ENCODE data around the gene KICS2. TPM values are rescaled to one million over a fixed set of nuclear protein-coding genes. Genes with fewer than 3 reads are reported as not detected.
"Not testable (repeated sequence)": the region's sequence is repeated elsewhere in the genome, so short reads cannot be mapped to it uniquely, and the experiment has no call there.

KICS2 gene
- total RNA-seq, 1 donor from 2014 or later: 12.8 TPM

- DNase-seq: no peak
- Mint-ChIP-seq H3K4me3 (no peak overlapping the region), H3K9me3 (no peaks in the 10 kb centered on the region), H3K4me1 (no peaks in the 10 kb centered on the region), H3K27me3 (peaks cover 21% of the 10 kb centered on the region), H3K36me3 (ENCODE audit: low read depth) (no peaks in the 10 kb centered on the region), H3K27ac (no peak overlapping the region)
- intact Hi-C loops (cut with micrococcal nuclease): no loop called here
Observed at GRCh38 chr12:64236549-64236948, 14.5 kb upstream of the KICS2 start.

GRCh38 chr12:64232196-64232595 is 10.1 kb upstream of the KICS2 start:
- Mint-ChIP-seq H3K9me3 (no peaks in the 10 kb centered on the region), H3K27me3 (peaks cover 37% of the 10 kb centered on the region), H3K36me3 (ENCODE audit: low read depth) (no peaks in the 10 kb centered on the region), H3K4me3 (no peak overlapping the region), H3K27ac (no peak overlapping the region), H3K4me1 (no peaks in the 10 kb centered on the region)
- intact Hi-C loops (cut with micrococcal nuclease): no loop called here
- no peak for DNase-seq

DNA sequence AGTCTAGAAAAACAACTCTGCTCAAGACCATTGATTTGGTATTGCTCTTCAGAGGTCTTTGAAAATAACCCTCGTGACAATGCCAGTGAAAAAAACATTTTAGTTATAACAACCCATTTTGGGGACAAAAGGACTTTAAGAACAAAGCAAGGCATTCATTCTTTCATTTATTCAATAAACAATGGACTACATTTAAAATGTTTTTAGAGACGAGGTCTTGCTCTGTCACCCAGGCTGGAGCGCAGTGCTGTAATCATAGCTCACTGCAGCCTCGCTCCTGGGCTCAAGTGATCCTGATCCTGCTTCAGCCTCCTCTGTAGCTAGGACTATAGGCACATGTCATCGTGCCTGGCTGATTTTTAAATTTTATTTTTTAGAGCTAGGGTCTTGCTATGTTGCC is 7.7 kb upstream of the KICS2 start:
- Mint-ChIP-seq H3K27me3 (peaks cover 40% of the 10 kb centered on the region), H3K27ac (no peak overlapping the region), H3K4me3 (no peak overlapping the region), H3K36me3 (ENCODE audit: low read depth) (no peaks in the 10 kb centered on the region), H3K4me1 (no peaks in the 10 kb centered on the region), H3K9me3 (no peaks in the 10 kb centered on the region)
- no peak for DNase-seq
- intact Hi-C loops (cut with micrococcal nuclease): no loop called here

GRCh38 chr12:64229240-64229639 is 7.1 kb upstream of the KICS2 start:
- DNase-seq: no peak
- Mint-ChIP-seq H3K27ac (no peak overlapping the region), H3K36me3 (ENCODE audit: low read depth) (no peaks in the 10 kb centered on the region), H3K27me3 (peaks cover 41% of the 10 kb centered on the region), H3K4me3 (no peak overlapping the region), H3K9me3 (no peaks in the 10 kb centered on the region), H3K4me1 (no peaks in the 10 kb centered on the region)
- intact Hi-C loops (cut with micrococcal nuclease): no loop called here

GRCh38 chr12:64225626-64226025 is 3.5 kb upstream of the KICS2 start:
- peaks cover 34% of the 10 kb centered on the region for H3K27me3 Mint-ChIP-seq
- H3K4me1 Mint-ChIP-seq: peaks cover 8% of the 10 kb centered on the region
- no peaks in the 10 kb centered on the region for H3K9me3 Mint-ChIP-seq
- intact Hi-C loops (cut with micrococcal nuclease): no loop called here
- no peak overlapping the region for H3K27ac Mint-ChIP-seq
- DNase-seq: no peak
- H3K36me3 Mint-ChIP-seq (ENCODE audit: low read depth): no peaks in the 10 kb centered on the region
- H3K4me3 Mint-ChIP-seq: no peak overlapping the region

DNA sequence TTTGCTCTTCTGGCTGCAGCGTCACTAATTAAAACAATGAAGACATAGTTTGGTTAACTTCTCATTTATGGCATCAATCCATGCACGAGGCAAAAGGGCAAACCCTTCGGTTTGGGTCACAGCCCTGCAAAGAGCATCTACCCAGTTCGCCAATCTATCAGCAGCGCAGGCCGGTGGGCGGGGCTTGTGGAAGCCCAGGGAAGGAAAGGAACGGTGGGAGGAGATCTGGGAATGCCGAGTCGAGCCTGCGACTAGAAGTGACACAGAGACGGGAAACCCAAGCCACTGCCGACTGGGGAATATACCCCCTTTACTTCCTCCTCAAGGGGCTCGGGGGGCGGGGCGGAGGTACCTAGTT is 466 bp downstream of the KICS2 start:
- DNase-seq: peak; percentile 85
- H3K9me3 Mint-ChIP-seq: no peaks in the 10 kb centered on the region
- intact Hi-C loops (cut with micrococcal nuclease): loop anchor here (1.0 to 5.0 kb wide), 5 partner anchors 183 to 1754 kb away; partner anchors contain the start of genes MON2, SRGAP1, TBK1 and XPOT
- H3K4me1 Mint-ChIP-seq: peaks cover 22% of the 10 kb centered on the region
- peak overlapping the region; percentile 90 for H3K4me3 Mint-ChIP-seq
- H3K36me3 Mint-ChIP-seq (ENCODE audit: low read depth): peaks cover 1% of the 10 kb centered on the region
- H3K27ac Mint-ChIP-seq: peak overlapping the region; percentile 97
- peaks cover 15% of the 10 kb centered on the region for H3K27me3 Mint-ChIP-seq

GRCh38 chr12:64220046-64220445 is 2.0 kb downstream of the KICS2 start:
- H3K36me3 Mint-ChIP-seq (ENCODE audit: low read depth): peaks cover 1% of the 10 kb centered on the region
- intact Hi-C loops (cut with micrococcal nuclease): loop anchor here (5.0 kb wide), 2 partner anchors 438 to 1753 kb away; partner anchors contain the start of gene MON2
- H3K4me1 Mint-ChIP-seq: peaks cover 22% of the 10 kb centered on the region
- H3K27me3 Mint-ChIP-seq: peaks cover 6% of the 10 kb centered on the region
- peak overlapping the region; percentile 34 for H3K4me3 Mint-ChIP-seq
- DNase-seq: no peak
- no peak overlapping the region for H3K27ac Mint-ChIP-seq
- H3K9me3 Mint-ChIP-seq: no peaks in the 10 kb centered on the region

DNA sequence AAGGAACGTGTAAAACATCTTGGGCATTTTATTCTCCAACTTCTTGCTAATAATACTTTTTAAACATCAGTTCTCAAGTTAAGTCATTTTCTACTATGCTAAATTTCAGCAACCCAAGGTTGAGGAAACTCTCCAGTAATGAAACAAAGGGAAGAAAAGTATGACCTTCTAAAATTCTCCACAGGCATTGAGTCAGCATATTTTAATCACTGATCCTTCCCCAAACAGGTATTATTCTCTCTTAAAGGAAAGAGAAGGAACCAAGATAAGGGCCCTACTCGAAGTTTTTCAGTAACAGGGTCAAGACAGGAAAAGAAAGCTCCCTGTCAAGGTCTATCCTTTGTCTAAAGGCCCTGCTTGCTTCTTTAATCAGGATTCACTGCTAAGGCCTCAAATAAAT is 3.0 kb downstream of the KICS2 start:
- Mint-ChIP-seq H3K4me3 (peak overlapping the region; percentile 53), H3K27ac (peak overlapping the region; percentile 47), H3K36me3 (ENCODE audit: low read depth) (peaks cover 2% of the 10 kb centered on the region), H3K9me3 (no peaks in the 10 kb centered on the region), H3K4me1 (peaks cover 22% of the 10 kb centered on the region), H3K27me3 (peaks cover under 1% of the 10 kb centered on the region)
- DNase-seq: no peak
- intact Hi-C loops (cut with micrococcal nuclease): no loop called here

- H3K4me3 Mint-ChIP-seq: peak overlapping the region; percentile 65
- no peaks in the 10 kb centered on the region for H3K27me3 Mint-ChIP-seq
Observed at GRCh38 chr12:64218597-64218996, 3.5 kb downstream of the KICS2 start.

DNA sequence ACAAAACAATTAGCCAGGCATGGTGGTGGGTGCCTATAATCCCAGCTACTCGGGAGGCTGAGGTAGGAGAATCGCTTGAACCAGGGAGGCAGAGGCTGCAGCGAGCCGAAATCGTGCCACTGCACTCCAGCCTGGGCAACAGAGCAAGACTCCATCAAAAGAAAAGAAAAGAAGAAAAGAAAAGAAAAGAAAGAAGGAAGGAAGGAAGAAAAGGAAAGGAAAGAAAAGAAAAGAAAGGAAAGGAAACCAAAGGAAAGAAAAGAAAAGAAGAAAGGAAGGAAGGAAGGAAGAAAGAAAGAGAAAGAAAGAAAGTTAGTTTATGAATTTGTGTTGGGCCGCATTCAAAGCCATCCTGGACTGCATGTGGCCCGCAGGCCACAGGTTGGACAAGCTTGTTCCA is 4.5 kb downstream of the KICS2 start:
- H3K36me3 Mint-ChIP-seq (ENCODE audit: low read depth); H3K4me3 Mint-ChIP-seq; H3K27ac Mint-ChIP-seq; DNase-seq; H3K9me3 Mint-ChIP-seq; intact Hi-C loops (cut with micrococcal nuclease); H3K27me3 Mint-ChIP-seq: not testable (repeated sequence)
- H3K4me1 Mint-ChIP-seq: peaks cover 20% of the 10 kb centered on the region

More at GRCh38 chr12:64218597-64218996, 3.5 kb downstream of the KICS2 start:
- Mint-ChIP-seq H3K9me3 (no peaks in the 10 kb centered on the region), H3K4me1 (peaks cover 23% of the 10 kb centered on the region), H3K27ac (peak overlapping the region; percentile 32), H3K36me3 (ENCODE audit: low read depth) (peaks cover 7% of the 10 kb centered on the region)
- intact Hi-C loops (cut with micrococcal nuclease): no loop called here
- no peak for DNase-seq

- peaks cover 18% of the 10 kb centered on the region for H3K36me3 Mint-ChIP-seq (ENCODE audit: low read depth)
- H3K9me3 Mint-ChIP-seq: no peaks in the 10 kb centered on the region
- no peak for DNase-seq
- no peak overlapping the region for H3K27ac Mint-ChIP-seq
- intact Hi-C loops (cut with micrococcal nuclease): no loop called here
- H3K4me1 Mint-ChIP-seq: peaks cover 16% of the 10 kb centered on the region
- no peaks in the 10 kb centered on the region for H3K27me3 Mint-ChIP-seq
- no peak overlapping the region for H3K4me3 Mint-ChIP-seq
Observed at GRCh38 chr12:64216239-64216638, 5.9 kb downstream of the KICS2 start.

GRCh38 chr12:64212119-64212746 is 9.9 kb downstream of the KICS2 start:
- peaks cover 2% of the 10 kb centered on the region for H3K4me1 Mint-ChIP-seq
- peaks cover 17% of the 10 kb centered on the region for H3K36me3 Mint-ChIP-seq (ENCODE audit: low read depth)
- DNase-seq: no peak
- no peak overlapping the region for H3K27ac Mint-ChIP-seq
- no peaks in the 10 kb centered on the region for H3K27me3 Mint-ChIP-seq
- intact Hi-C loops (cut with micrococcal nuclease): no loop called here
- H3K9me3 Mint-ChIP-seq: no peaks in the 10 kb centered on the region
- no peak overlapping the region for H3K4me3 Mint-ChIP-seq

DNA sequence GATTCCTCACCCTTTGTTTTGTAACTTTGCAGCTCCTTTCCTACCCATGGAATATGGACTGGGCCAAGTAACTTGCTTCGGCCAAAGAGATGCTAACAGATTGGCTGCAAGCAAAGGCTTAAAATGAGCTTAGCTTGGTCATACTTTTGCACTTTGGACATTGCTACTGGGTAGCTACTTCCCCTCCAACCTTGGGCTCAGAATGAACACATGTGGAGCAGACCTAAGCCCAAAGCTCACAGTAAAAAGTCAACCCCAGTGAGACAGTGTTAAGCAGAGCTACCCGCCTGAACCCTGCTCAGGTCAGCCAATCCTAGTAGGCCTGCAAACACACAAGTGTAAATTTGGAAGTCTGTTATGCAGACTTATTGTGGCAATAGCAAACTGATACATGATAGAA is 14.6 kb downstream of the KICS2 start:
- Mint-ChIP-seq H3K27me3 (no peaks in the 10 kb centered on the region), H3K9me3 (peaks cover 5% of the 10 kb centered on the region), H3K36me3 (ENCODE audit: low read depth) (peaks cover 29% of the 10 kb centered on the region), H3K27ac (no peak overlapping the region), H3K4me3 (no peak overlapping the region), H3K4me1 (peaks cover 2% of the 10 kb centered on the region)
- intact Hi-C loops (cut with micrococcal nuclease): no loop called here
- DNase-seq: no peak

DNA sequence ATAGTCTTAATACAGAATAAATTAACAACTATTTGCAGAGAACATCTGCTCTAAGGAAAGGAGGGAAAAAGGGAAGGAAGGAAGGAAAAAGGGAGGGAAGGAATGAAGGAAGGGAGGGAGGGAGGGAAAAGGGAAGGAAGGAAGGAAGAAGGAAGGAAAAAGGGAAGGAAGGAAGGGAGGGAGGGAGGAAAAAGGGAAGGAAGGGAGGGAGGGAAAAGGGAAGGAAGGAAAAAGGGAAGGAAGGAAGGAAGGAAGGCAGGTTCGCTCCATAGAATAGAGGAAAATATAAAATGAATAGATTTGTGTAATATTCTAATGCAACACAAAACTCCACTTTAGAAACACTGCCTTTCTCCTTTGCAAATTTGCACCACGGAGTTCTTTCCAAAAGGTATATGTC is 16.6 kb downstream of the KICS2 start:
- Mint-ChIP-seq H3K9me3 (peaks cover 10% of the 10 kb centered on the region), H3K27ac (no peak overlapping the region), H3K4me3 (no peak overlapping the region), H3K36me3 (ENCODE audit: low read depth) (peaks cover 27% of the 10 kb centered on the region), H3K4me1 (peaks cover 2% of the 10 kb centered on the region), H3K27me3 (no peaks in the 10 kb centered on the region)
- intact Hi-C loops (cut with micrococcal nuclease): no loop called here
- no peak for DNase-seq

GRCh38 chr12:64203775-64204174 is 18.3 kb downstream of the KICS2 start:
- Mint-ChIP-seq H3K4me3 (no peak overlapping the region), H3K9me3 (peaks cover 10% of the 10 kb centered on the region), H3K27ac (no peak overlapping the region), H3K27me3 (no peaks in the 10 kb centered on the region), H3K36me3 (ENCODE audit: low read depth) (peaks cover 27% of the 10 kb centered on the region), H3K4me1 (peaks cover 2% of the 10 kb centered on the region)
- DNase-seq: no peak
- intact Hi-C loops (cut with micrococcal nuclease): no loop called here

Measured in activated CD4-positive, alpha-beta T cell treated with anti-CD3 and anti-CD28 coated beads, Interleukin-2, amount 10 ng/mL, durations not matched to agents 24 days and 14 days (primary cell).